HepG2 (cell line): Measurements from ENCODE around the gene EVI5. TPM values are rescaled to one million over a fixed set of nuclear protein-coding genes. Genes with fewer than 3 reads are reported as not detected.

Experiments used
- CHCHD3 ChIP-seq: sonication (generic); formaldehyde crosslinking; IDR thresholded peaks from 2 replicates; pipeline ENCODE4 v1.8.0; 2022; ENCODE audit warnings: mild to moderate bottlenecking, missing genetic modification reagents, moderate library complexity
- FLYWCH1 ChIP-seq: sonication (generic); formaldehyde crosslinking; IDR thresholded peaks from 2 replicates; pipeline ENCODE4 v1.8.1; 2023; ENCODE audit warnings: mild to moderate bottlenecking, missing genetic modification reagents
- HINFP ChIP-seq: sonication (generic); formaldehyde crosslinking; IDR thresholded peaks from 2 replicates; pipeline ENCODE4 v1.4.0; 2020; ENCODE audit warnings: low read depth, mild to moderate bottlenecking, missing genetic modification reagents
- PLRG1 ChIP-seq: fragments of 450-650 bp; conservative IDR thresholded peaks from 2 replicates; pipeline ENCODE4 v1.6.1; 2016
- RAD21 ChIP-seq: fragments of 450-650 bp; formaldehyde crosslinking; IDR thresholded peaks from 2 replicates; pipeline ENCODE4 v1.5.0; 2020; ENCODE audit warnings: mild to moderate bottlenecking
- RARG ChIP-seq: sonication (generic); formaldehyde crosslinking; IDR thresholded peaks from 2 replicates; pipeline ENCODE4 v1.4.0; 2020; ENCODE audit warnings: low read depth, mild to moderate bottlenecking, missing genetic modification reagents
- SRSF1 ChIP-seq: fragments of 200-400 bp; formaldehyde crosslinking; optimal IDR thresholded peaks from 2 replicates; pipeline ENCODE3; 2017; ENCODE audit warnings: mild to moderate bottlenecking, low read depth, low read length, moderate library complexity
- ZBTB1 ChIP-seq: sonication (generic); formaldehyde crosslinking; IDR thresholded peaks from 2 replicates; pipeline ENCODE4 v1.4.0; 2020; ENCODE audit warnings: missing genetic modification reagents, borderline replicate concordance
- ZBTB38 ChIP-seq: sonication (generic); formaldehyde crosslinking; IDR thresholded peaks from 2 replicates; pipeline ENCODE4 v1.5.1; 2020; ENCODE audit warnings: mild to moderate bottlenecking, missing genetic modification reagents
- ZBTB44 ChIP-seq: sonication (generic); formaldehyde crosslinking; IDR thresholded peaks from 2 replicates; pipeline ENCODE4 v1.4.0; 2020; ENCODE audit warnings: missing genetic modification reagents
- ZNF646 ChIP-seq: sonication (generic); formaldehyde crosslinking; IDR thresholded peaks from 2 replicates; pipeline ENCODE4 v1.9.0; 2021; ENCODE audit warnings: mild to moderate bottlenecking, missing genetic modification reagents
- polyA plus RNA-seq, 8 experiments: library from polyadenylated mRNA; depleted of rRNA in 3 of 8; stranded (reverse) in 7 of 8; unstranded in 1 of 8; fragments of >200 nt; fragmentation: Illumina TruSeq in 4 of 8; extraction: Trizol in 4 of 8; gene quantifications; 2 replicates each; pipeline versions ENCODE4 v1.2.1 to v1.2.3, GENCODE V29; 2011 to 2016; ENCODE audit warnings: low read depth in 4 of 8, missing spikeins in 1 of 8, mixed read lengths in 1 of 8; ENCODE audit not compliant: insufficient read depth in 1 of 8
- total RNA-seq, 5 experiments: library from RNA; depleted of rRNA; stranded (reverse); fragments of >200 nt; fragmentation: Illumina TruSeq; extraction: Trizol; gene quantifications; 2 replicates each; pipeline ENCODE4 v1.2.3, GENCODE V29; 2016; ENCODE audit warnings: low read depth in 1 of 5
- TF ChIP-seq, protein P1 (sequence below): sonication (generic); formaldehyde crosslinking; IDR thresholded peaks from 2 replicates; pipeline ENCODE4 v1.5.0; 2020; ENCODE audit warnings: missing genetic modification reagents
- TF ChIP-seq, protein P2 (sequence below): IDR thresholded peaks from 2 replicates; pipeline ENCODE4 v1.6.1; 2016; ENCODE audit warnings: missing biosample characterization, missing genetic modification reagents, low read depth
- TF ChIP-seq, protein P3 (sequence below): sonication (generic); formaldehyde crosslinking; IDR thresholded peaks from 2 replicates; pipeline ENCODE4 v1.4.0; 2020; ENCODE audit warnings: missing genetic modification reagents

Gene EVI5
- total and polyA plus RNA-seq, 2 of the 13 experiments (the other 11 are each of a cell fraction or from before 2014, with no cell fraction given), result 4.0 to 12.6 TPM

- TF ChIP-seq, protein P1, sequence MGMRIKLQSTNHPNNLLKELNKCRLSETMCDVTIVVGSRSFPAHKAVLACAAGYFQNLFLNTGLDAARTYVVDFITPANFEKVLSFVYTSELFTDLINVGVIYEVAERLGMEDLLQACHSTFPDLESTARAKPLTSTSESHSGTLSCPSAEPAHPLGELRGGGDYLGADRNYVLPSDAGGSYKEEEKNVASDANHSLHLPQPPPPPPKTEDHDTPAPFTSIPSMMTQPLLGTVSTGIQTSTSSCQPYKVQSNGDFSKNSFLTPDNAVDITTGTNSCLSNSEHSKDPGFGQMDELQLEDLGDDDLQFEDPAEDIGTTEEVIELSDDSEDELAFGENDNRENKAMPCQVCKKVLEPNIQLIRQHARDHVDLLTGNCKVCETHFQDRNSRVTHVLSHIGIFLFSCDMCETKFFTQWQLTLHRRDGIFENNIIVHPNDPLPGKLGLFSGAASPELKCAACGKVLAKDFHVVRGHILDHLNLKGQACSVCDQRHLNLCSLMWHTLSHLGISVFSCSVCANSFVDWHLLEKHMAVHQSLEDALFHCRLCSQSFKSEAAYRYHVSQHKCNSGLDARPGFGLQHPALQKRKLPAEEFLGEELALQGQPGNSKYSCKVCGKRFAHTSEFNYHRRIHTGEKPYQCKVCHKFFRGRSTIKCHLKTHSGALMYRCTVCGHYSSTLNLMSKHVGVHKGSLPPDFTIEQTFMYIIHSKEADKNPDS (CRISPR knock-in tag), result no peak
- no peak for TF ChIP-seq CHCHD3 (CRISPR knock-in tag)
- TF ChIP-seq PLRG1, result no peak
- peak; percentile 46; the same call in 1 of the 2 replicates for TF ChIP-seq ZNF646
- no peak for TF ChIP-seq ZBTB1 (CRISPR knock-in tag)
- no peak for TF ChIP-seq FLYWCH1 (CRISPR knock-in tag)
- no peak for TF ChIP-seq ZBTB38 (CRISPR knock-in tag)
- TF ChIP-seq, protein P2, sequence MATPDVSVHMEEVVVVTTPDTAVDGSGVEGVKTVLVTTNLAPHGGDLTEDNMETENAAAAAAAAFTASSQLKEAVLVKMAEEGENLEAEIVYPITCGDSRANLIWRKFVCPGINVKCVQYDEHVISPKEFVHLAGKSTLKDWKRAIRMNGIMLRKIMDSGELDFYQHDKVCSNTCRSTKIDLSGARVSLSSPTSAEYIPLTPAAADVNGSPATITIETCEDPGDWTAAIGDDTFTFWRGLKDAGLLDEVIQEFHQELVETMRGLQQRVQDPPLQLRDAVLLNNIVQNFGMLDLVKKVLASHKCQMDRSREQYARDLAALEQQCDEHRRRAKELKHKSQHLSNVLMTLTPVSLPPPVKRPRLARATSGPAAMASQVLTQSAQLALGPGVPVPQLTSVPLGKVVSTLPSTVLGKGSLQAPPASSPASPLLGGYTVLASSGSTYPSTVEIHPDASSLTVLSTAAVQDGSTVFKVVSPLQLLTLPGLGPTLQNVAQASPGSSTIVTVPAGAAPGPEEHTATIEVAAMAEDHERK, result no peak
- peak; percentile 47 for TF ChIP-seq SRSF1
- TF ChIP-seq RAD21 (CRISPR knock-in tag), result no peak; the same call in 1 of the 2 replicates
- no peak for TF ChIP-seq ZBTB44
- TF ChIP-seq RARG (CRISPR knock-in tag), result no peak
- TF ChIP-seq, protein P3, sequence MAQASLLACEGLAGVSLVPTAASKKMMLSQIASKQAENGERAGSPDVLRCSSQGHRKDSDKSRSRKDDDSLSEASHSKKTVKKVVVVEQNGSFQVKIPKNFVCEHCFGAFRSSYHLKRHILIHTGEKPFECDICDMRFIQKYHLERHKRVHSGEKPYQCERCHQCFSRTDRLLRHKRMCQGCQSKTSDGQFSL (CRISPR knock-in tag), result no peak
- TF ChIP-seq HINFP (CRISPR knock-in tag), result 0 out of 2 replicates have a peak, but pooled peaks have one; percentile 36
These were observed 299.3 kb downstream of the EVI5 start (continued) for GRCh38 chr1:92485381-92486250.
